ENCODE data around the gene MAMLD1. TPM values are rescaled to one million over a fixed set of nuclear protein-coding genes. Genes with fewer than 3 reads are reported as not detected.

MAMLD1 gene
- total and polyA plus RNA-seq, 12 donors: 1.2 to 4.2 (median 2.3) TPM

DNA sequence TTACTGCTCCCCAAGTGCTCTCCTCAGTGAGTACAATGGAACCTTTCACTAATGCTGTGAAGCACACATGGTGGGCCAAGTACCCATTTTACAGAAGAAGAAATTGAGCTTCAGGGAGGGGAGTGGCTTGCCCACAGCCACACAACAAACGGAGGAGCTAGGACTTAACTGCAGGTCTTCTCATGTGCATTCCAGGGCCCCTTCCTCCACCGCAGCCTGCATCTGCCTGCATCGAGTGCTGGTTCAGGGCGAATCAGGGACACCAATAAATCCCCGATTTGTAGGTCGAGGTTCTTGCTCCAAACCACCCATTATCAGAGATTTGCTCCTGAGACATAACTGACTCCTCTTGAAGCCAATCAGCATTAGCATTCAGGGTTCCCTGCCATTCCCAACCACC, 100.9 kb downstream of the MAMLD1 start:
- H3K9me3 ChIP-seq: no peaks in the 10 kb centered on the region
- H3K4me3 ChIP-seq: no peak overlapping the region
- DNase-seq (no peak), ATAC-seq (no peak)
- H3K27ac ChIP-seq: no peak overlapping the region
- H3K27me3 ChIP-seq: no peaks in the 10 kb centered on the region
- intact Hi-C loops (cut with DNase I): no loop called here
- 96 to 98% methylated on average over 6 of the region's 6 CpGs for WGBS, 2 donors
- H3K36me3 ChIP-seq: no peaks in the 10 kb centered on the region
- TF ChIP-seq CTCF (IDR thresholded peaks at IDR 0.05): no peak
- no peaks in the 10 kb centered on the region for H3K4me1 ChIP-seq

DNA sequence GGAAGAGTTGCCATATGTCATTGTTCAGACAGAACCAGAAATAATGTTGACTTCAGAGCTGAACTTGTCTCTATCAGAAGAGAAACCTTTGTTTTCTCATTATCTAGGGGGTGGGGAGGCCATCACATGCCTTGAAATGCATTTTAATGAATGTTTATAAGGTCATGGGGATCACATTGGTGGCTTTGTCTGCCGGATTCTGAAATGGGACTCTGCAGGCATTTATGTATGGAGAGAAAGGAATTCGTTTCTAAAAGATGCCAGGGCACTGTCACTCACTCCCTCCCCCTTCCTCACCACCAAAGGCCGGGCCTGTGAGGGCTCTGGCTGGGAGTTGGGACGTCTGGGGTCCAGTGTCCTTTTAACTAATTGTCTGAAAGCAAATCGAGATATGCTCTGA, 102.2 kb downstream of the MAMLD1 start:
- H3K4me1 ChIP-seq: no peaks in the 10 kb centered on the region
- no peaks in the 10 kb centered on the region for H3K36me3 ChIP-seq
- ATAC-seq (no peak), DNase-seq (no peak)
- 68 to 71% methylated on average over 5 of the region's 5 CpGs for WGBS, 2 donors
- H3K4me3 ChIP-seq: no peak overlapping the region
- H3K9me3 ChIP-seq: no peaks in the 10 kb centered on the region
- no peak overlapping the region for H3K27ac ChIP-seq
- TF ChIP-seq CTCF (IDR thresholded peaks at IDR 0.05): no peak
- intact Hi-C loops (cut with DNase I): no loop called here
- H3K27me3 ChIP-seq: no peaks in the 10 kb centered on the region

DNA sequence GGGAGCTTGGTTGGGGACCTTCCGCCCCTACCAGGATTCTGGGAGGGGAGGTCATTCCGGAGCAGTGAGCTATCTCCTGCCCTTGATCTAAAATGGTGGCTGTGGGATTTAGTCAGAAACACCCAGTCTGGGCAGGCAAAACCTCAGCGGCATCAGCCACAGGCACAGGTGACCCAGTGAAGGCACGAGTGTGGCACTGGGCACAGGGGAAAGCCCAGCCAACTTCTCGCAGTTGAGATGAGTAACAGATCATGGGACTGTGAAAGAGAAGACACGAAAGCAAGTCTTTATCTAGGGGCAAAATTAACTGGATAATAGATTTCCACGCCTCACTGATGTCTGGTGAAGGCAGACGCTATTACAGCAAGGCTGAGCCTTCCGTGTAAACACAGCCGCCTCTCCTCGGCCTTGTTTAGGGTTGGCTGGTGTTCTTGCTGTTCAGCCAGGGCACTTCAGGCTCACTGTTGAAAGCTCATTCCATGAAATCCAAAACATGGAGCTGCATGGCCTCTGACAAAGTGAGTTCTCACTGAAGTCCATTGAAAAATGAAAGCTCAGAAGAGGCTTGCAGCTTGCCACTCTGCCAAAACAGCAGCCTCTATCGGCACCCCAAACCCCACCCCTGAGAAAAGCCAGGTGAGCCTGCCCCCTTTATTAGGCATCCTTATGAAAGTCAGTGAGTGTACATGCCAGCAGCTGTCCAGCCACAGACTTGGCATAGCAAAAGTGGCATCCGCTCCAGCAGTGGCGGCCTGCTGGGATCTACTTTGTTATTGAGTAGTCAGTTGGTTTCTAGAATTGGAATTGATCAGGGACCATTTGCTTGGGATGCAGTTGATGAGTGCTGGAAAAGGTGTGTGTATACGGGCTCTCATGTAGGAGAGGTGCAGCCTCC, 103.0 kb downstream of the MAMLD1 start:
- ATAC-seq: peak in 4 of 8 donors; percentile 38 to 65 (median 48)
- no peak for TF ChIP-seq CTCF (IDR thresholded peaks at IDR 0.05)
- Histone ChIP-seq H3K4me1 (no peaks in the 10 kb centered on the region), H3K27ac (no peak overlapping the region), H3K27me3 (no peaks in the 10 kb centered on the region), H3K4me3 (no peak overlapping the region), H3K36me3 (no peaks in the 10 kb centered on the region), H3K9me3 (no peaks in the 10 kb centered on the region)
- 60 to 72% methylated on average over 15 of the region's 15 CpGs for WGBS, 2 donors
- intact Hi-C loops (cut with DNase I): no loop called here
- no peak for DNase-seq

DNA sequence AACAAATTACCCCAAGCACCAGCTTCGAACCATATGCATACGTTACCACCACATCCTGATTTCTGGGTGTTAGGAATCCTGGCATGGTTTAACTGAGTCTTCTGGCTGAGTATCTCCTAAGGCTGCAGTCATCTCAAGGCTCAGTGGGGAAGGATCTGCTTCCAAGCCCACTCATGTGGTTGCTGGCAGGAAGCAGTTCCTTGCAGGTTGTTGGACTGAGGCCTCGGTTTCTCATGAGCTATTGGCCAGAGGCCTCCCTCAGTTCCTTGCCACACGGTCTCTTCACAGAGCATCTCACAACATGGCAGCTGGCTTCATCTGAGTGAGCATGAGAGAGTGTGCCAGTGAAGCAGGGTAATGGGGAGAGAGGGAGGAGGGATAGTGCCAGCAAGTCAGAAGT, 109.2 kb downstream of the MAMLD1 start:
- intact Hi-C loops (cut with DNase I): loop anchor here in 1 of 10 donors (10.0 kb wide), 1 partner anchor 488 kb away; no protein-coding TSS in a partner anchor
- H3K4me3 ChIP-seq: no peak overlapping the region
- 93 to 98% methylated on average over 4 of the region's 4 CpGs for WGBS, 2 donors

More for the DNA sequence above, 109.2 kb downstream of the MAMLD1 start:
- TF ChIP-seq CTCF (IDR thresholded peaks at IDR 0.05): no peak
- no peak for DNase-seq
- Histone ChIP-seq H3K4me1 (peaks cover 0 to 4% (median 0%) of the 10 kb centered on the region in 9 donors), H3K27me3 (peaks cover 0 to 10% (median 0%) of the 10 kb centered on the region in 7 donors), H3K36me3 (no peaks in the 10 kb centered on the region), H3K27ac (no peak overlapping the region), H3K9me3 (no peaks in the 10 kb centered on the region)
- ATAC-seq: no peak

Data from heart right ventricle (tissue), 16 donors.